CD4-positive, alpha-beta T cell treated with Interferon gamma for 1 hour (primary cell): ENCODE results near the gene IL2RA.
A peak's percentile ranks its signal among the peaks of the same experiment; 100 is the strongest.
"Not testable (repeated sequence)": the region's sequence is repeated elsewhere in the genome, so short reads cannot be mapped to it uniquely, and the experiment has no call there.

ENCODE experiments used
- DNase-seq: peaks from one replicate; pipeline ENCODE4 v3.0.0-alpha.2; 2020

Gene IL2RA

DNA sequence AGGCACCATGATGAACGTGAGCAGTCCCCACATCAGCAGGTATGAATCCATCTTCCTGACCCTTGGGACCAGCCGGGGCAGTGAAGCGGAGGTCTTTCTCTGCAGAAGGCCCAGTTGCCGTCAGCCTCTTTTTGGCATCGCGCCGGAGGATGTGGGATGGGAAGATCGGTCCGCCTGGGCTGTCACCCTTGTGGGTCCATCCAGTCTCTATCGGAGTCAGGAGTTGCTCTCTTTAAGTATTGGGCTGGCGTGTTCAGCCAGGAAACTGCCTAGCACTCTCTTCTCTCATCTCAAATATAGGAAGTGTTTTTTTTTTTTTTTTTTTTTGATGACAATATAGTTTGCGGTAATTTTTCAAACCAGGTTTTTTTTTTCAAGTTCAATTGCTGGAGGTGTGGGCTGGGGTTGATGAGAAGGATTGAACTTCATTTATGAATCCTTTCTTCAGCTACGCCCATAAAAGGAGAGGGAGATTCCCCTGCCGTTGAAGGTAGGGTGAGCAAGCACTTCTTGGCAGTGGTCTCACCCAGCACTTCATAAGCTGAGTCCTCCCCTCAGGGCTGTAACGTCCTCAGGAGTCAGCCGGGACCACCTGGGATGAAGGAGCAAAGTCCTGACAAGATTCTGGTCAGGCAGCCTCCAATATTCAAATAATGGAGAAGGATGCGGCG is at the start of gene IL2RA:
Gene IL2RA, minus strand, starts transcription at position 267 of the 671 bp plus-strand sequence. Its CDS starts 216 bp downstream, at position 51.
- peak; percentile 46 for DNase-seq

- DNase-seq = no peak
Measured at GRCh38 chr10:6110136-6110535, 48.0 kb upstream of the IL2RA start.

DNA sequence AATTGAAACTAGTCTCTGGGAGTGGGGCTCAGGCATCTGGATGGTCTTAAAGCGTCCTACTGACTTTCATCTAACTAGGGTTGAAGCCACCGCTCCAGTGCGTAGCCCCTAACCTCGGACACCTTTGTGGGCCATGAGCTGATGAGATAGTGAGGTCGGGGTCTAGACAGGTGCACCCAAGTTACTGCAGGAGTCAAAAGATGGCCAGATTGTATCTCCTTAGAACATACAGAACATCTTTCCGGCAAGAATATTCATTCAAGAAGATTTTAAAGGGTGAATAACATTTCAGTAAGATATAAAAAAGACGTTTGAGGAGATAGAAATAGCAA is 47.2 kb upstream of the IL2RA start:
- DNase-seq = no peak

- DNase-seq = peak; percentile 29
Measured at GRCh38 chr10:6108631-6109443, 46.7 kb upstream of the IL2RA start.

DNA sequence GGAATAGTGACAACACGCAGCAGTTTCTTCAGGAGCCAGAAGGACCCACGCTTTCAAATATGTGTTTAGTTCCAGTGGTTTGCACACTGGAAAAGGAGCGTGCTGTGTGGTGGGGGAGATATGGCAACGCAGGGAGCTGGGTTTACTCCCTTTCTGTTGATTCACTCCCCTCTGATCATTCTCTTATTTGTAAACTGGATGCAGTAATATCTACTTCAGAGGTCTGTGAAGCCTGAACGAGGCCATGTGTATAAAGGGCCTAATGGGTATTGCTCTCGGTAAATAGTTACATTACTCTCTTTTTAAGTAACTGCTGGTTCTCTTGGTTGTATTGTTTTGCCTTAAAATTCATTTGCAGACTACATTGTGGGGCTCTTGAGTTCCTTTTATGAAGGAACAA is 45.9 kb upstream of the IL2RA start:
- no peak for DNase-seq

DNA sequence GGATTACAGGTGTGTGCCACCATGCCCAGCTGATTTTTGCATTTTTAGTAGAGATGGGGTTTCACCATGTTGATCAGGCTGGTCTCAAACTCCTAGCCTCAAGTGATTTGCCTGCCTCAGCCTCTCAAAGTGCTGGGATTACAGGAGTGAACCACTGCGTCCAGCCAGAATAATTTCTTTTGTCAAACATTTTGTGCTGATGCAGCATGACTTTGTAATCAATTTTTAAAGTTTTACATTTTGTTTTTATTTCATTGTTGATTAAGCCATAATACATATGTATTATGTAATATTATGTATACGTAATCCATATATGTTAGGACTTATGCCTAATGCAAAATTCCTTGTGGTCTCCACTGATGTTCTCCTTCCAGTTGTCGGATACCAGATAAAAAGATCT is 45.4 kb upstream of the IL2RA start:
- DNase-seq = not testable (repeated sequence)

DNA sequence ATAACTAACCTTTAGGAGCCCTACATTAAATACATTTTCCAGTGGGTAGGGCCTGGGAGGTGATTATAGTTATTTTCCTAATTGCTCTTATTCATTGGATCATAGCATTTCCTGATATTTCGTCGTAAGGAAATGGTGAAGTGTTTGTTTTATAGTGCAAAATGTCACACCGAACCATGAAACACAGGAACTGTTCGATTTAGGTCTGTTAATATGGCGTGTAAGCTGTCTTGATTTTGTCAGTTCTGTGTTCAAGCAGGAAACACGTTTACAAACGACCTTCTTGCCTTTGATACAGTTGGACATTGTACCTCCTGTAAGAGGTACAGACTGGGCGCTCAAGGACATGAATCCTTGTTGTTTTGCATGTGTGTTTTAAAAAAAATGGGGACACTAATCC is 41.4 kb upstream of the IL2RA start:
- no peak for DNase-seq

GRCh38 chr10:6102128-6102527 is 40.0 kb upstream of the IL2RA start:
- DNase-seq = no peak

DNA sequence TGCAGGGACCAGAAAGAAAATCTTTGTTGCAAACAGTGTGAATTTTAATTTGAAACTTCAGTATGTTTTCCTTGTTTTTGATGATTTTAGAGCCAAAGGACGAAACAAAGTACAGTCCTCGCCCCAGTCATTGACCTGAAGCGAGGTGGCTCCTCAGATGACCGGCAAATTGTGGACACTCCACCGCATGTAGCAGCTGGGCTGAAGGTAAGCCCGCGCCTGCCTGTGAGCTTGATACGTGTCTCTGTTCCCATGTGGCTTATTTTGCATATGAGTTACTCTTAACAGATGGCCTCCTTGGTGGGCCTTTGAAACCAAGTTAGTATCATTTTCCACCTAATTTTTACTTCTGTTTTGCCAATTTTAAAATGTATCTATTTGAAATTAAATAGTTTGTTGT is 39.0 kb upstream of the IL2RA start:
- no peak for DNase-seq

- no peak for DNase-seq
Measured at GRCh38 chr10:6100370-6100769, 38.2 kb upstream of the IL2RA start.

DNA sequence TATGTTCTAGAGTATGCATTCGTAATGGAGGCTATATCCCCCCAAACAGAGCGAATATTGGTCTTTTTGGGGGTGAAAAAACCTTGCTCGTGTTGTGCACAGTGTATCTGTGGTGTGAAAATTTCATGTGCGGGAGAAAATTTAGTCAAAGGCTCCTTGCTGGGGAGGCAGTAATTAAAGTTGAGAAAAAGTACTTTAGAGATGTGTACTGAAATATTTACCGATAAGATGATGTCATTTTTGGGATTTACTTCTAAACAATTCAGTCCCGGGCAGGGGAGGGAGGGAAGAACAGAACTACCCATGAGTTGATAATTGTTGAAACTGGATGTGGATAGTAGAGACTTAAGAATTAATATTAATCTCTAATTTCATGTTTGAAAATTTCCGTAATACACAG is 36.0 kb upstream of the IL2RA start:
- DNase-seq = no peak

DNA sequence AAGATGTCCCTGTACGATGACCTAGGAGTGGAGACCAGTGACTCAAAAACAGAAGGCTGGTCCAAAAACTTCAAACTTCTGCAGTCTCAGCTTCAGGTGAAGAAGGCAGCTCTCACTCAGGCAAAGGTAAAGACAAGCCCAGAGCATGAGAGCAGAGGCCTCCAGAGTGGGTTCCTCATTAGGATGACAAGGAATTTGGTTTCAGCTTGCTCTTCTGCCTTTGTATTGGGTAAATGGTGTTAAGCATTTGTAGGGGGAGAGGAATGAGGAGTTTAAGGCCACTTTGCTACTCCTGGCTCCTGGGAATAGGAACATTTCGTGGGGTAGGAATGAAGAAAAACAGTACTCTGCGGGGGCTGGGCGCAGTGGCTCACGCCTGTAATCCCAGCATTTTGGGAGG is 34.9 kb upstream of the IL2RA start:
- DNase-seq = no peak

- DNase-seq = no peak
Measured at GRCh38 chr10:6095810-6096570, 33.8 kb upstream of the IL2RA start.

- DNase-seq = no peak
Measured at GRCh38 chr10:6092731-6093130, 30.6 kb upstream of the IL2RA start.

DNA sequence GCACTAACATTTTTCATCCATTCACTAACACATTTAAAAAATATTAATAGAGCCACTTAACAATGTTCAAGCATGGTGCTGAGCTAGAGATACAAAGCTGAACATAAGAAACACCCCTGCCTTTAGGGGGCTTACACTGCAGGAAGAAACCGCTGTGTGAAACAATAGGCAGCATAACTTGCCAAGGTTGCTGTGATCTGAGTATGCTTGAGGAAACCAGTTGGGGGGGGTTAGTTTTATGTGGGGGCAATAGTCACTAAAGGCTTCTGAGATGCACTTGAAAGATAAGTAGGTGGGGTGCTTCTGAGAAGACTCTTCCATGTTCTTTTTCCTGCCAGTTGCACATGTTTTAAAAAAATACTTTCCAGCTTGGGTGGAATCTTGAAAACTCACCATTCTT is 29.5 kb upstream of the IL2RA start:
- no peak for DNase-seq

GRCh38 chr10:6089334-6090219 is 27.4 kb upstream of the IL2RA start:
- DNase-seq = peak; percentile 16

- DNase-seq = peak; percentile 96
Measured at GRCh38 chr10:6088721-6089333, 26.7 kb upstream of the IL2RA start, which contains the start of gene RBM17. Gene RBM17 (plus strand): TSS chr10:6089034. CDS start chr10:6097066, 8,032 bp downstream.

GRCh38 chr10:6086375-6087233 is 24.4 kb upstream of the IL2RA start:
- DNase-seq = peak; percentile 85

GRCh38 chr10:6083523-6084475 is 21.6 kb upstream of the IL2RA start:
- DNase-seq = no peak
